ENCODE data around the gene ZSWIM3.

DNA sequence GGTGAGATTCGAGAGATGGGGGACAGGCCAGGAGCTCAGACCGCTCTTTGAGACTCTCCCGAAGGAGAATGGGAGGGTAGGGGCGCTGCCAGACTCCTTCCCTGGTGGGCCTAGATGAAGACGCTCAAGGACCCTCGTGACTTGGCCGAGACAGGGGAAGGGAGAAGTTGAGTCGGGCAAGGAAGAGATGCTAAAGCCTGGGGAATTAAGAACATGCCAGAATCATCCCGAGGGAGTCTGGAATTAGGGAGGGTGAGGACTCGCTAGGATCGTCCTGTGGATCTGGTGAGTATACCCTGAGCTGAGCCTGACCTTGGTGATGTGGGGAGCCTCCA is 44.4 kb upstream of the ZSWIM3 start:
- TF ChIP-seq, protein P1, sequence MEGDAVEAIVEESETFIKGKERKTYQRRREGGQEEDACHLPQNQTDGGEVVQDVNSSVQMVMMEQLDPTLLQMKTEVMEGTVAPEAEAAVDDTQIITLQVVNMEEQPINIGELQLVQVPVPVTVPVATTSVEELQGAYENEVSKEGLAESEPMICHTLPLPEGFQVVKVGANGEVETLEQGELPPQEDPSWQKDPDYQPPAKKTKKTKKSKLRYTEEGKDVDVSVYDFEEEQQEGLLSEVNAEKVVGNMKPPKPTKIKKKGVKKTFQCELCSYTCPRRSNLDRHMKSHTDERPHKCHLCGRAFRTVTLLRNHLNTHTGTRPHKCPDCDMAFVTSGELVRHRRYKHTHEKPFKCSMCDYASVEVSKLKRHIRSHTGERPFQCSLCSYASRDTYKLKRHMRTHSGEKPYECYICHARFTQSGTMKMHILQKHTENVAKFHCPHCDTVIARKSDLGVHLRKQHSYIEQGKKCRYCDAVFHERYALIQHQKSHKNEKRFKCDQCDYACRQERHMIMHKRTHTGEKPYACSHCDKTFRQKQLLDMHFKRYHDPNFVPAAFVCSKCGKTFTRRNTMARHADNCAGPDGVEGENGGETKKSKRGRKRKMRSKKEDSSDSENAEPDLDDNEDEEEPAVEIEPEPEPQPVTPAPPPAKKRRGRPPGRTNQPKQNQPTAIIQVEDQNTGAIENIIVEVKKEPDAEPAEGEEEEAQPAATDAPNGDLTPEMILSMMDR (IDR thresholded peaks at IDR 0.05; ENCODE audit: low read depth, low read length, poor library complexity, severe bottlenecking), result no peak
- no peak for TF ChIP-seq EZH2phosphoT487 (IDR thresholded peaks at IDR 0.05; ENCODE audit: borderline replicate concordance, low read length)

All from DOHH2 (cell line).